KMS-11 (cell line): ENCODE measurements around the gene GPX5.

ENCODE experiments used
- H2AFZ ChIP-seq: fragments of 200-600 bp; sonication (generic); 2 replicates; pipeline ENCODE4 v1.6.1; 2016; ENCODE audit warnings: antibody characterized with exemption, mixed run types, low read depth
- H3K27ac ChIP-seq: fragments of 200-600 bp; sonication (generic); 2 replicates; pipeline ENCODE4 v1.6.1; 2016; ENCODE audit warnings: mild to moderate bottlenecking, mixed run types
- H3K27me3 ChIP-seq: fragments of 200-600 bp; sonication (generic); 2 replicates; pipeline ENCODE4 v1.6.1; 2017; ENCODE audit warnings: mild to moderate bottlenecking, low read depth, mixed run types, moderate library complexity; ENCODE audit not compliant: insufficient read depth
- H3K36me3 ChIP-seq: fragments of 200-600 bp; sonication (generic); 2 replicates; pipeline ENCODE4 v1.6.1; 2017; ENCODE audit warnings: mild to moderate bottlenecking, mixed run types; ENCODE audit not compliant: insufficient read depth
- H3K4me1 ChIP-seq: fragments of 200-600 bp; sonication (generic); 2 replicates; pipeline ENCODE4 v1.6.1; 2016; ENCODE audit warnings: mild to moderate bottlenecking, low read depth, mixed run types; ENCODE audit not compliant: poor library complexity, severe bottlenecking
- H3K4me2 ChIP-seq: fragments of 200-600 bp; sonication (generic); 2 replicates; pipeline ENCODE4 v1.7.0; 2016; ENCODE audit warnings: mild to moderate bottlenecking, mixed run types
- H3K4me3 ChIP-seq: fragments of 200-600 bp; sonication (generic); IDR thresholded peaks from 2 replicates; pipeline ENCODE4 v1.6.1; 2017; ENCODE audit warnings: low read depth, low read length, mixed read lengths; ENCODE audit not compliant: insufficient read depth
- H3K79me2 ChIP-seq: fragments of 200-600 bp; sonication (generic); 2 replicates; pipeline ENCODE4 v1.6.1; 2016; ENCODE audit warnings: low read depth, mixed run types; ENCODE audit not compliant: insufficient read depth
- H3K9ac ChIP-seq: fragments of 200-600 bp; sonication (generic); 2 replicates; pipeline ENCODE4 v1.6.1; 2016; ENCODE audit warnings: mild to moderate bottlenecking, mixed run types
- H4K20me1 ChIP-seq: fragments of 200-600 bp; sonication (generic); 2 replicates; pipeline ENCODE4 v1.6.1; 2016; ENCODE audit warnings: mild to moderate bottlenecking, mixed run types; ENCODE audit not compliant: insufficient read depth
- TF ChIP-seq, protein P1 (sequence below): fragments of 200-600 bp; sonication (generic); conservative IDR thresholded peaks from 2 replicates; pipeline ENCODE4 v1.6.1; 2017; ENCODE audit warnings: low read depth, mild to moderate bottlenecking, antibody characterized with exemption, low read length, moderate library complexity, mixed read lengths

GPX5 gene

DNA sequence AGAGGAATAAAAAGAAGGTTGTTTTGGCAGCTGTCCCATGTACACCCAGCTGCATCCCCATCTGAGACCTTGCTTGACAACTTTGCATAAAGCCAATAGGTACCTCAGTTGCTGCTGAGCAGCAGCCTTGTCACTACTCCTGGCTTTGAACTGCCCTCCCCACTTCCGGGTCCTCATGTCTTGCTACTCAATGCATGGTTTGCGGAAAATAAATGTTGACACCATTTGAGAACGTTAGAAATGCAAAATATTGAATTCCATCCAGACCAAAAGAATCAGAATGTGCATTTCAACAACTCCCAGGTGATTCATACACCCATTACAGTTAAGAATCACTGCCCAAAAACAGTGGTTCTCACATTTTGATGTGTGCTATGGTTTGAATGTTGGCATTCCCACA is 32.9 kb downstream of the GPX5 start:
- Histone ChIP-seq H3K27ac (no peak overlapping the region), H3K27me3 (no peaks in the 10 kb centered on the region), H4K20me1 (no peaks in the 10 kb centered on the region), H3K79me2 (no peaks in the 10 kb centered on the region), H2AFZ (no peak overlapping the region), H3K4me2 (no peak overlapping the region), H3K36me3 (no peaks in the 10 kb centered on the region), H3K4me1 (no peaks in the 10 kb centered on the region), H3K4me3 (no peak overlapping the region), H3K9ac (no peak overlapping the region)
- TF ChIP-seq, protein P1, sequence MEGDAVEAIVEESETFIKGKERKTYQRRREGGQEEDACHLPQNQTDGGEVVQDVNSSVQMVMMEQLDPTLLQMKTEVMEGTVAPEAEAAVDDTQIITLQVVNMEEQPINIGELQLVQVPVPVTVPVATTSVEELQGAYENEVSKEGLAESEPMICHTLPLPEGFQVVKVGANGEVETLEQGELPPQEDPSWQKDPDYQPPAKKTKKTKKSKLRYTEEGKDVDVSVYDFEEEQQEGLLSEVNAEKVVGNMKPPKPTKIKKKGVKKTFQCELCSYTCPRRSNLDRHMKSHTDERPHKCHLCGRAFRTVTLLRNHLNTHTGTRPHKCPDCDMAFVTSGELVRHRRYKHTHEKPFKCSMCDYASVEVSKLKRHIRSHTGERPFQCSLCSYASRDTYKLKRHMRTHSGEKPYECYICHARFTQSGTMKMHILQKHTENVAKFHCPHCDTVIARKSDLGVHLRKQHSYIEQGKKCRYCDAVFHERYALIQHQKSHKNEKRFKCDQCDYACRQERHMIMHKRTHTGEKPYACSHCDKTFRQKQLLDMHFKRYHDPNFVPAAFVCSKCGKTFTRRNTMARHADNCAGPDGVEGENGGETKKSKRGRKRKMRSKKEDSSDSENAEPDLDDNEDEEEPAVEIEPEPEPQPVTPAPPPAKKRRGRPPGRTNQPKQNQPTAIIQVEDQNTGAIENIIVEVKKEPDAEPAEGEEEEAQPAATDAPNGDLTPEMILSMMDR, result no peak

DNA sequence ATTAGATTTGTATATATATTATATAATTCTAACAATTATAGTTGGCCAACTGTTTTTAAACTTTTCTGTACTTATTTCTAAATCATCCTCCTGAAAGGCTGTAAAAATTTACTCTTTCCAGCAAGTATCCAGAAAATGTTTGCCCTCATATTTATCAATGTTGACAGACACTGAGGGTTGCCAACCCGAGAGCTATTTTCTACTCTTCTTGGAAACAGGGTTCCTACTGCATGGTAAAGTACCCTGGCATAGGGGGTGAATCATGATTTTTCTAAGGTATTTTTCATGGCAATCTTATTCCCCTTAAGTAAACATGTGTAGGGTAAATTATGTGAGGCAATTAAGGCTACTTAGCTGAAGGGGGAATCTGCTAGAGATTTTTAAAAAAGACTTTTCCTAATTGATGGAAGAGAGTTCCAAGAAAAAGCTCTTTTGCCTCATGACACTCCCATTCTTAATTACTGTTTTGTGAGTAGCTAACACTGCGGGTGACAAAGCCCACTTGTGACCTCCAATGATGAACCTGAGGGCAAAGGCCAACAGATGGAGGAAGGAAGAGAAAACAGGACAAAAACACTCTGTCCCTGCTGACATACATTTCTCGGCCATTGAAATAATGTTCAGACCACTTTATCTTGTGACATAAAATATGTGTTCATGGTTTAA is 37.9 kb downstream of the GPX5 start:
- H3K4me1 ChIP-seq, result no peaks in the 10 kb centered on the region
- H3K4me2 ChIP-seq, result no peak overlapping the region
- H4K20me1 ChIP-seq, result no peaks in the 10 kb centered on the region
- TF ChIP-seq, protein P1, result no peak
- H3K36me3 ChIP-seq, result no peaks in the 10 kb centered on the region
- H2AFZ ChIP-seq, result no peak overlapping the region
- H3K27me3 ChIP-seq, result no peaks in the 10 kb centered on the region
- no peak overlapping the region for H3K4me3 ChIP-seq
- no peaks in the 10 kb centered on the region for H3K79me2 ChIP-seq
- H3K27ac ChIP-seq, result no peak overlapping the region
- H3K9ac ChIP-seq, result no peak overlapping the region

DNA sequence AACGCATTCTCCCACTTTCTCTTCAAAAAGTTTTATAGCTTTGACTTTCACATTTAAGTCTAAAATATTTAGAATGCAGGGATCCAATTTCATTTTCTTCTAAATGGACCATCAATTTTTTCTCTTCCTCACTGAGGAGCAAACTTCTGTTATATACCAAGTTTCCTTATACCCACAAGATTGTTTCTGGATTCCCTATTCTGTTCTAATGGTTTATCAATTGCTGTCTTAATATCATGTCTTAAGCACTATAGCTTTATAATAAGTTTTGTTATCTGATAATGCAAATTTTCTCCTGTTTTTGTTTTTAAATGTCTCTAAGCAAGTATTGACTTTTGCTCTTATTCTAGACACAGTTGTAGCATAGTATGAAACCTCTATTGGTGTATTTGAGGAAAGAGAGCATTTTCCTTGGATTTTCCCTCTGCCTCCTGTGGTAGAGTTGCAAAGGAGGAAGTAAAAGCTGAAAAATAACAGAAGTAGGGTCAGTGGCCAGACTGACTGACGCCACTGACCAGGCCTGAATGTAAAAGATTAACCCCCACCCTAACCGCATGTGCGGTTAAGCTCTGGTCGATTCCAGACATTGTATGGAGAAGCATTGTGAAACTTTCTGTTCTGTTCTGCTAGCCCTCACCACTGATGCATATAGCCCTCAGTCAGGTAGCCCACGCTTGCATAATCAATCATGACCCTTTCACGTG is 40.3 kb downstream of the GPX5 start:
- H3K27me3 ChIP-seq, result no peaks in the 10 kb centered on the region
- H3K4me1 ChIP-seq, result no peaks in the 10 kb centered on the region
- H2AFZ ChIP-seq, result no peak overlapping the region
- H3K4me2 ChIP-seq, result no peak overlapping the region
- H3K4me3 ChIP-seq, result no peak overlapping the region
- no peak overlapping the region for H3K27ac ChIP-seq
- H4K20me1 ChIP-seq, result no peaks in the 10 kb centered on the region
- H3K9ac ChIP-seq, result no peak overlapping the region
- TF ChIP-seq, protein P1, result no peak
- no peaks in the 10 kb centered on the region for H3K36me3 ChIP-seq
- no peaks in the 10 kb centered on the region for H3K79me2 ChIP-seq

DNA sequence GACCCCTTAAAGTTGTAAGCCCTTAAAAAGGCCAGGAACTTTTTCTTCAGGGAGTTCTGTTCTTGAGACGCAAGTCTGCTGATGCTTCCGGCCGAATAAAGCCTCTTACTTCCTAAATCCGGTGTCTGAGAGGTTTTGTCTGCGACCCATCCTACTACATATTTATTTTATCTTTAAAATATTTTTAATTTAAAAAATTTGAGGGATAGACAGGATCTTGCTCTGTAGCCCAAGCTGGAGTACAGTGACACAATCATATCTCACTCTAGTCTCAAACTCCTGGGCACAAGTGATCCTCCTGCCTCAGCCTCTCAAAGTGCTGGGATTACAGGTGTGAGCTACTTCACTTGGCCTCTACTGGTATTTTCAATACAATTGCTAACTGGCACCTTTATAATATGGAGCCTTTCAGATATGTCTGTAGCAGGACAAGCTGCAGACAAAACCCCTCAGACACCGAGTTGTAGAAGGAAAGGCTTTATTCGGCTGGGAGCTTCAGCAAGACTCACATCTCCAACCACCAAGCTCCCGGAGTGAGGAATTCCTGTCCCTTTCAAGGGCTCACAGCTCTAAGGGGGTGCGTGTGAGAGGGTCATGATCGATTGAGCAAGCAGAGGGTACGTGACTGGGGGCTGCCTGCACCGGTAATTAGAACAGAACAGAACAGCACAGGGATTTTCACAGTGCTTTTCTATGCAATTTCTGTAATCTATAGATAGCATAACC is 41.0 kb downstream of the GPX5 start:
- H3K79me2 ChIP-seq, result no peaks in the 10 kb centered on the region
- H3K27ac ChIP-seq, result no peak overlapping the region
- H2AFZ ChIP-seq, result no peak overlapping the region
- no peaks in the 10 kb centered on the region for H3K4me1 ChIP-seq
- H3K4me3 ChIP-seq, result no peak overlapping the region
- no peak overlapping the region for H3K4me2 ChIP-seq
- H3K9ac ChIP-seq, result no peak overlapping the region
- H3K27me3 ChIP-seq, result no peaks in the 10 kb centered on the region
- H3K36me3 ChIP-seq, result no peaks in the 10 kb centered on the region
- no peaks in the 10 kb centered on the region for H4K20me1 ChIP-seq
- TF ChIP-seq, protein P1, result no peak
